HEK293T (cell line): ENCODE measurements around the gene U2AF2.

Experiments used
- CTCF ChIA-PET: fragments of 350-600 bp; formaldehyde crosslinking; extraction: SDS; loops from one replicate; lab custom pipeline; 2021; ENCODE audit warnings: antibody characterized with exemption, inconsistent platforms; lab: Yijun Ruan, JAX
- POLR2A ChIA-PET: fragments of 350-600 bp; formaldehyde crosslinking; extraction: SDS; loops from one replicate; lab custom pipeline; 2020; ENCODE audit warnings: antibody characterized with exemption, inconsistent platforms; lab: Yijun Ruan, JAX
- DNase-seq: peaks from one replicate; pipeline ENCODE4 v3.0.0; 2012; ENCODE audit warnings: mixed read lengths; ENCODE audit errors: extremely low spot score
- ARNT ChIP-seq: fragments of 450-650 bp; IDR thresholded peaks from 2 replicates; pipeline ENCODE4 v1.6.1; 2017; ENCODE audit warnings: mild to moderate bottlenecking
- BHLHE40 ChIP-seq: fragments of 450-650 bp; IDR thresholded peaks from 2 replicates; pipeline ENCODE4 v1.6.1; 2016; ENCODE audit warnings: mild to moderate bottlenecking, moderate library complexity, borderline replicate concordance
- CTBP1 ChIP-seq: fragments of 450-650 bp; IDR thresholded peaks from 2 replicates; pipeline ENCODE4 v1.6.1; 2016; ENCODE audit warnings: borderline replicate concordance
- ELF4 ChIP-seq: fragments of 450-650 bp; IDR thresholded peaks from 2 replicates; pipeline ENCODE4 v1.6.1; 2017; ENCODE audit warnings: antibody characterized with exemption
- FOXA1 ChIP-seq: fragments of 450-650 bp; IDR thresholded peaks from 2 replicates; pipeline ENCODE4 v1.6.1; 2016; ENCODE audit warnings: mild to moderate bottlenecking
- FOXK2 ChIP-seq: fragments of 450-650 bp; IDR thresholded peaks from 2 replicates; pipeline ENCODE4 v1.6.1; 2016; ENCODE audit warnings: mild to moderate bottlenecking
- FOXM1 ChIP-seq: fragments of 450-650 bp; IDR thresholded peaks from 2 replicates; pipeline ENCODE4 v1.6.1; 2017; ENCODE audit warnings: mild to moderate bottlenecking, borderline replicate concordance
- HDGF ChIP-seq: fragments of 450-650 bp; IDR thresholded peaks from 2 replicates; pipeline ENCODE4 v1.6.1; 2017; ENCODE audit warnings: antibody characterized with exemption, borderline replicate concordance
- L3MBTL2 ChIP-seq: fragments of 450-650 bp; conservative IDR thresholded peaks from 2 replicates; pipeline ENCODE4 v1.6.1; 2016; ENCODE audit warnings: mild to moderate bottlenecking
- LEF1 ChIP-seq: fragments of 450-650 bp; IDR thresholded peaks from 2 replicates; pipeline ENCODE4 v1.6.1; 2017; ENCODE audit warnings: mild to moderate bottlenecking, borderline replicate concordance
- NFRKB ChIP-seq: fragments of 450-650 bp; IDR thresholded peaks from 2 replicates; pipeline ENCODE4 v1.6.1; 2016; ENCODE audit warnings: mild to moderate bottlenecking, moderate library complexity
- SP1 ChIP-seq: fragments of 450-650 bp; IDR thresholded peaks from 2 replicates; pipeline ENCODE4 v1.6.1; 2017
- SUZ12 ChIP-seq: fragments of 450-650 bp; IDR thresholded peaks from 2 replicates; pipeline ENCODE4 v1.6.1; 2016; ENCODE audit warnings: mild to moderate bottlenecking
- TARDBP ChIP-seq: fragments of 450-650 bp; IDR thresholded peaks from 2 replicates; pipeline ENCODE4 v1.6.1; 2016
- ZNF384 ChIP-seq: fragments of 450-650 bp; IDR thresholded peaks from 2 replicates; pipeline ENCODE4 v1.6.1; 2016
- TF ChIP-seq, protein P1 (sequence below): fragments of 450-650 bp; IDR thresholded peaks from 2 replicates; pipeline ENCODE4 v1.6.1; 2016

Gene U2AF2

GRCh38 chr19:55611300-55611982 lies 43.4 kb upstream of the U2AF2 start:
- CTCF ChIA-PET: interaction anchor here (0.5 kb wide), 1 partner anchor 104 kb away, joined by 3 read pairs; no protein-coding TSS in a partner anchor
- POLR2A ChIA-PET: interaction anchor here (1.4 kb wide), 1 partner anchor 13 kb away, joined by 10 read pairs; the partner anchor contains the start of gene ZNF784
- DNase-seq: no peak
- TF ChIP-seq FOXK2: no peak
- no peak for TF ChIP-seq SUZ12
- no peak for TF ChIP-seq ZNF384
- no peak for TF ChIP-seq HDGF
- no peak for TF ChIP-seq ARNT
- TF ChIP-seq LEF1: no peak
- no peak for TF ChIP-seq ELF4
- no peak for TF ChIP-seq SP1
- no peak for TF ChIP-seq TARDBP
- TF ChIP-seq, protein P1, sequence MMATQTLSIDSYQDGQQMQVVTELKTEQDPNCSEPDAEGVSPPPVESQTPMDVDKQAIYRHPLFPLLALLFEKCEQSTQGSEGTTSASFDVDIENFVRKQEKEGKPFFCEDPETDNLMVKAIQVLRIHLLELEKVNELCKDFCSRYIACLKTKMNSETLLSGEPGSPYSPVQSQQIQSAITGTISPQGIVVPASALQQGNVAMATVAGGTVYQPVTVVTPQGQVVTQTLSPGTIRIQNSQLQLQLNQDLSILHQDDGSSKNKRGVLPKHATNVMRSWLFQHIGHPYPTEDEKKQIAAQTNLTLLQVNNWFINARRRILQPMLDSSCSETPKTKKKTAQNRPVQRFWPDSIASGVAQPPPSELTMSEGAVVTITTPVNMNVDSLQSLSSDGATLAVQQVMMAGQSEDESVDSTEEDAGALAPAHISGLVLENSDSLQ: no peak
- no peak for TF ChIP-seq BHLHE40
- TF ChIP-seq CTBP1: no peak
- no peak for TF ChIP-seq FOXM1
- no peak for TF ChIP-seq NFRKB
- TF ChIP-seq L3MBTL2: no peak
- TF ChIP-seq FOXA1: no peak

- ChIA-PET CTCF (interaction anchor here (0.5 kb wide), 1 partner anchor 105 kb away, joined by 3 read pairs; no protein-coding TSS in a partner anchor), POLR2A (interaction anchor here (1.3 to 1.4 kb wide), 2 partner anchors 12 to 13 kb away, joined by 3 to 10 read pairs; partner anchors contain the start of genes FIZ1 and ZNF784)
- DNase-seq: no peak
- no peak for TF ChIP-seq TARDBP
- TF ChIP-seq FOXA1: no peak
- no peak for TF ChIP-seq L3MBTL2
- TF ChIP-seq CTBP1: no peak
- TF ChIP-seq, protein P1: no peak
- TF ChIP-seq SUZ12: no peak
- no peak for TF ChIP-seq ELF4
- no peak for TF ChIP-seq LEF1
- no peak for TF ChIP-seq NFRKB
- TF ChIP-seq ZNF384: no peak
- TF ChIP-seq HDGF: no peak
- TF ChIP-seq FOXM1: no peak
- no peak for TF ChIP-seq FOXK2
- TF ChIP-seq BHLHE40: no peak
- no peak for TF ChIP-seq SP1
- no peak for TF ChIP-seq ARNT
Measured at GRCh38 chr19:55611983-55612645, 42.7 kb upstream of the U2AF2 start.

- DNase-seq: no peak
- ChIA-PET POLR2A (interaction anchor here (1.3 kb wide), 1 partner anchor 14 kb away, joined by 3 read pairs; the partner anchor contains the start of gene FIZ1), CTCF (no interaction called here)
- TF ChIP-seq ELF4: no peak
- TF ChIP-seq SUZ12: no peak
- TF ChIP-seq ZNF384: no peak
- TF ChIP-seq FOXK2: no peak
- TF ChIP-seq ARNT: no peak
- TF ChIP-seq NFRKB: no peak
Measured at GRCh38 chr19:55613396-55613795, 41.4 kb upstream of the U2AF2 start.

- no peak for DNase-seq
- TF ChIP-seq SP1: no peak
- TF ChIP-seq L3MBTL2: no peak
- TF ChIP-seq BHLHE40: no peak
- no peak for TF ChIP-seq ELF4
- no peak for TF ChIP-seq NFRKB
- no peak for TF ChIP-seq ZNF384
- TF ChIP-seq SUZ12: no peak
- TF ChIP-seq TARDBP: no peak
- TF ChIP-seq ARNT: no peak
- TF ChIP-seq FOXA1: no peak
- TF ChIP-seq, protein P1: no peak
- CTCF ChIA-PET: no interaction called here
- POLR2A ChIA-PET: no interaction called here
Measured at GRCh38 chr19:55613930-55614710, 40.7 kb upstream of the U2AF2 start.

DNA sequence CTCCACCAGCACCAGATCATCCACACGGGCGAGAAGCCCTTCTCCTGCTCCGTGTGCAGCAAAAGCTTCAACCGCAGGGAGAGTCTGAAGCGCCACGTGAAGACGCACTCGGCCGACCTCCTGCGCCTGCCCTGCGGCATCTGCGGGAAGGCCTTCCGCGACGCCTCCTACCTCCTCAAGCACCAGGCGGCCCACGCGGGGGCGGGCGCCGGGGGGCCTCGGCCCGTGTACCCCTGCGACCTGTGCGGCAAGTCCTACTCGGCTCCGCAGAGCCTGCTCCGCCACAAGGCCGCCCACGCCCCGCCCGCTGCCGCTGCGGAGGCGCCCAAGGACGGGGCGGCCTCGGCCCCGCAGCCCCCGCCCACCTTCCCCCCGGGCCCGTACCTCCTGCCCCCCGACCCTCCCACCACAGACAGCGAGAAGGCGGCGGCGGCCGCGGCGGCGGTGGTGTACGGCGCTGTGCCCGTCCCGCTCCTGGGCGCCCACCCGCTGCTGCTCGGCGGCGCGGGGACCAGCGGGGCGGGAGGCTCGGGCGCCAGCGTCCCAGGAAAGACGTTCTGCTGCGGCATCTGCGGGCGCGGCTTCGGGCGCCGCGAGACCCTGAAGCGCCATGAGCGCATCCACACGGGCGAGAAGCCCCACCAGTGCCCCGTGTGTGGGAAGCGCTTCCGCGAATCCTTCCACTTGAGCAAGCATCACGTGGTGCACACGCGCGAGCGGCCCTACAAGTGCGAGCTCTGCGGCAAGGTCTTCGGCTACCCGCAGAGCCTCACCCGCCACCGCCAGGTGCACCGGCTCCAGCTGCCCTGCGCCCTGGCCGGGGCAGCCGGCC lies 39.9 kb upstream of the U2AF2 start:
- no peak for DNase-seq
- TF ChIP-seq FOXM1 (no peak), SUZ12 (no peak), ARNT (no peak), TARDBP (no peak), L3MBTL2 (no peak), CTBP1 (no peak), ZNF384 (no peak), BHLHE40 (no peak), FOXK2 (no peak), ELF4 (no peak), FOXA1 (no peak), LEF1 (no peak), HDGF (no peak), NFRKB (no peak), SP1 (no peak)
- TF ChIP-seq, protein P1: no peak
- POLR2A ChIA-PET: no interaction called here
- CTCF ChIA-PET: no interaction called here
